Measurements from ENCODE around the gene SPRING1.
"Not testable (repeated sequence)": the region's sequence is repeated elsewhere in the genome, so short reads cannot be mapped to it uniquely, and the experiment has no call there.

SPRING1 gene

GRCh38 chr12:116766285-116766684, 28.4 kb upstream of the SPRING1 start:
- 89 to 100% methylated on average over 3 of the region's 3 CpGs for WGBS, 2 experiments (ENCODE audit: insufficient coverage in 2 of 2)
- H3K4me1 ChIP-seq (ENCODE audit: control insufficient read depth, insufficient read depth, low read length, poor library complexity, severe bottlenecking), result no peaks in the 10 kb centered on the region
- no peaks in the 10 kb centered on the region for H3K36me3 ChIP-seq (ENCODE audit: control insufficient read depth, insufficient read depth, low read length)
- H3K4me3 ChIP-seq (ENCODE audit: extremely low read depth, insufficient read depth, low read length, poor library complexity, severe bottlenecking), result no peak overlapping the region
- H3K9me3 ChIP-seq (ENCODE audit: control insufficient read depth, low read length), result no peaks in the 10 kb centered on the region
- no peak overlapping the region for H3K27ac ChIP-seq (ENCODE audit: low read depth, low read length, severe bottlenecking)

DNA sequence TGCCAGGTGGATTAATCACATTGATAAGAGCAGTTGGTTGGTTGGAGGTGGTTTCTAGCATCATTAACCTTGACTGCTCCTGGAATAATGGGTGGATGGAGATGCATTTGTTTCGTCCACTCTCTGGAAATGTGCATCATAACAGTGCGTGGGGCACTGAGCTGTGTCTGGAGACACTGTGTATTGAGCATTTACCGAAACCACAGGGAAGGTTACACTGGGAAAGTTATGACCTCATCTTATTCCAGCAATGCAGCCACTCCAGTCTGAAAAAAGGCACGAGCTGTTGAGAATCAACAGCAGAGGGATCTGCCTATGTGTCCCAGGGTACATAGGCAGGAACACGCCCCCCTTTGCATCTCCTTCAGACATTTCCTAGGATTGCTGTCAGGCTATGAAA, 27.4 kb upstream of the SPRING1 start:
- Histone ChIP-seq H3K27ac (ENCODE audit: low read depth, low read length, severe bottlenecking) (no peak overlapping the region), H3K36me3 (ENCODE audit: control insufficient read depth, insufficient read depth, low read length) (no peaks in the 10 kb centered on the region), H3K4me3 (ENCODE audit: extremely low read depth, insufficient read depth, low read length, poor library complexity, severe bottlenecking) (no peak overlapping the region), H3K9me3 (ENCODE audit: control insufficient read depth, low read length) (no peaks in the 10 kb centered on the region), H3K4me1 (ENCODE audit: control insufficient read depth, insufficient read depth, low read length, poor library complexity, severe bottlenecking) (no peaks in the 10 kb centered on the region)
- 92 to 100% methylated on average over 3 to 5 of the region's 5 CpGs for WGBS, 2 experiments (ENCODE audit: insufficient coverage in 2 of 2)

- Histone ChIP-seq H3K4me1 (ENCODE audit: control insufficient read depth, insufficient read depth, low read length, poor library complexity, severe bottlenecking) (no peaks in the 10 kb centered on the region), H3K9me3 (ENCODE audit: control insufficient read depth, low read length) (no peaks in the 10 kb centered on the region), H3K27ac (ENCODE audit: low read depth, low read length, severe bottlenecking) (no peak overlapping the region), H3K4me3 (ENCODE audit: extremely low read depth, insufficient read depth, low read length, poor library complexity, severe bottlenecking) (no peak overlapping the region), H3K36me3 (ENCODE audit: control insufficient read depth, insufficient read depth, low read length) (no peaks in the 10 kb centered on the region)
- 76 to 91% methylated on average over 4 of the region's 4 CpGs for WGBS, 2 experiments (ENCODE audit: insufficient coverage in 2 of 2)
Observed at GRCh38 chr12:116761499-116761898, 23.6 kb upstream of the SPRING1 start.

GRCh38 chr12:116760622-116761020, 22.8 kb upstream of the SPRING1 start:
- Histone ChIP-seq H3K4me1 (ENCODE audit: control insufficient read depth, insufficient read depth, low read length, poor library complexity, severe bottlenecking) (no peaks in the 10 kb centered on the region), H3K9me3 (ENCODE audit: control insufficient read depth, low read length) (no peaks in the 10 kb centered on the region), H3K4me3 (ENCODE audit: extremely low read depth, insufficient read depth, low read length, poor library complexity, severe bottlenecking) (no peak overlapping the region), H3K36me3 (ENCODE audit: control insufficient read depth, insufficient read depth, low read length) (no peaks in the 10 kb centered on the region), H3K27ac (ENCODE audit: low read depth, low read length, severe bottlenecking) (no peak overlapping the region)
- WGBS, 2 experiments (ENCODE audit: insufficient coverage in 2 of 2), result 95 to 97% methylated on average over 10 to 11 of the region's 11 CpGs

DNA sequence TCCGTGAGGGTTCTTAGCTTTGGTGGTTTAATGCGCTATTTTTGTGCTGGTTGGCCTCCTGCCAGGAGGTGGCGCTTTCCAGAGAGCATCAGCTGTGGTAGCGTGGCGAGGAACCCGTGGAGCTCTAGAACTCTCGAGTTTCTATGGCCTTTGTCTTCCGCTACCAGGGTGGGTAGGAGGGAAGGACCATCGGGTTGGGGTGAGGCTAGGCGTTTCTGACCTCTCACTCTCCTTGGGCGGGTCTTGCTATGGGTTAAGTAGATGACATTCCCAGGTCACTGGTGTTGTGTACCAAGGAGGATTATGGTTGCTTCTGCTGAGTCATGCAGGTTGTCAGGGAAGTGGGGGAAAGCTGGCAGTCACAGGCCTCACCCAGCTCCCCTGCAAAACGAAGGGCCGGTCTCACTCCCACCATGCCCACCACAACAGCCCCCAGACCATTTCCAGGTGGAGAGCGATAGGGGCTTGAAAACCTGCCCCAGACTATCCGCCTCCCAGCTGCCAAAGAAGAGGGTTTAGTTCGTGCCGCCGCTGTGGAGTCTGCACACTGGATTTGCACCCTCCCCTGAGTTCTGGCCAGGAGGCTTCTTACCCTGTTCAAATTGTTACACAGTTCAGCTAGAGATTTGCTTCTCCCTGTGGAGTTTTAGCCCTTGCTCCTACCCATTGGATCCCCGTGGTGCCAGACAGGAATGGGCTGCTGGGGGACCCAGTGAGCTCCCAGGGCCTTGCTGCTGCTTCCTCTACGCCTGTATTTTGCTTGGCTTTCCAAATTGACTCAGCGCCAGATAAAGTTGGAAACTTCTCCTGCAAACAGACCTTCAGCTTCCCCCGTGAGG, 22.1 kb upstream of the SPRING1 start:
- Histone ChIP-seq H3K9me3 (ENCODE audit: control insufficient read depth, low read length) (no peaks in the 10 kb centered on the region), H3K36me3 (ENCODE audit: control insufficient read depth, insufficient read depth, low read length) (no peaks in the 10 kb centered on the region), H3K4me1 (ENCODE audit: control insufficient read depth, insufficient read depth, low read length, poor library complexity, severe bottlenecking) (no peaks in the 10 kb centered on the region), H3K4me3 (ENCODE audit: extremely low read depth, insufficient read depth, low read length, poor library complexity, severe bottlenecking) (no peak overlapping the region), H3K27ac (ENCODE audit: low read depth, low read length, severe bottlenecking) (no peak overlapping the region)
- WGBS, 2 experiments (ENCODE audit: insufficient coverage in 2 of 2), result 89% methylated on average over 16 to 18 of the region's 22 CpGs

GRCh38 chr12:116754783-116755182, 16.9 kb upstream of the SPRING1 start:
- H3K4me1 ChIP-seq (ENCODE audit: control insufficient read depth, insufficient read depth, low read length, poor library complexity, severe bottlenecking); H3K4me3 ChIP-seq (ENCODE audit: extremely low read depth, insufficient read depth, low read length, poor library complexity, severe bottlenecking); H3K27ac ChIP-seq (ENCODE audit: low read depth, low read length, severe bottlenecking); H3K9me3 ChIP-seq (ENCODE audit: control insufficient read depth, low read length); H3K36me3 ChIP-seq (ENCODE audit: control insufficient read depth, insufficient read depth, low read length): not testable (repeated sequence)
- no CpG with 5 or more reads among the region's 1 CpG for WGBS, 2 experiments (ENCODE audit: insufficient coverage in 2 of 2)

DNA sequence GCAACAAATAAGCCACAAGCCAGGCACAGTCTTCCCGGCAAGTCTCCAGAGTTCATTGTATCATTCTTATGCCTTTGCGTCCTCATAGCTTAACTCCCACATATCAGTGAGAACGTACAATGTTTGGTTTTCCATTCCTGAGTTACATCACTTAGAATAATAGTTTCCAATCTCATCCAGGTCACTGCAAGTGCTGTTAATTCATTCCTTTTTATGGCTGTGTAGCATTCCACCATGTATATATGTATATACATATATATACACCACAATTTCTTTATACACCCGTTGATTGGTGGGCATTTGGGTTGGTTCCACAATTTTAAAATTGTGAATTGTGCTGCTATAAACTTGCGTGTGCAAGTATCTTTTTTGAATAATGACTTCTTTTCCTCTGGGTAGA, 16.2 kb upstream of the SPRING1 start:
- 80 to 84% methylated on average over 3 of the region's 5 CpGs for WGBS, 2 experiments (ENCODE audit: insufficient coverage in 2 of 2)
- H3K4me3 ChIP-seq (ENCODE audit: extremely low read depth, insufficient read depth, low read length, poor library complexity, severe bottlenecking); H3K36me3 ChIP-seq (ENCODE audit: control insufficient read depth, insufficient read depth, low read length); H3K4me1 ChIP-seq (ENCODE audit: control insufficient read depth, insufficient read depth, low read length, poor library complexity, severe bottlenecking); H3K27ac ChIP-seq (ENCODE audit: low read depth, low read length, severe bottlenecking); H3K9me3 ChIP-seq (ENCODE audit: control insufficient read depth, low read length): not testable (repeated sequence)

GRCh38 chr12:116750298-116750697, 12.4 kb upstream of the SPRING1 start:
- Histone ChIP-seq H3K4me3 (ENCODE audit: extremely low read depth, insufficient read depth, low read length, poor library complexity, severe bottlenecking) (no peak overlapping the region), H3K4me1 (ENCODE audit: control insufficient read depth, insufficient read depth, low read length, poor library complexity, severe bottlenecking) (no peaks in the 10 kb centered on the region), H3K36me3 (ENCODE audit: control insufficient read depth, insufficient read depth, low read length) (peaks cover 4% of the 10 kb centered on the region), H3K9me3 (ENCODE audit: control insufficient read depth, low read length) (no peaks in the 10 kb centered on the region), H3K27ac (ENCODE audit: low read depth, low read length, severe bottlenecking) (no peak overlapping the region)
- 85 to 91% methylated on average over 3 of the region's 4 CpGs for WGBS, 2 experiments (ENCODE audit: insufficient coverage in 2 of 2)

GRCh38 chr12:116749884-116750283, 12.0 kb upstream of the SPRING1 start:
- WGBS, 2 experiments (ENCODE audit: insufficient coverage in 2 of 2), result 95 to 97% methylated on average over 11 to 19 of the region's 26 CpGs
- Histone ChIP-seq H3K36me3 (ENCODE audit: control insufficient read depth, insufficient read depth, low read length) (peaks cover 4% of the 10 kb centered on the region), H3K9me3 (ENCODE audit: control insufficient read depth, low read length) (no peaks in the 10 kb centered on the region), H3K4me3 (ENCODE audit: extremely low read depth, insufficient read depth, low read length, poor library complexity, severe bottlenecking) (no peak overlapping the region), H3K27ac (ENCODE audit: low read depth, low read length, severe bottlenecking) (no peak overlapping the region), H3K4me1 (ENCODE audit: control insufficient read depth, insufficient read depth, low read length, poor library complexity, severe bottlenecking) (no peaks in the 10 kb centered on the region)

GRCh38 chr12:116745554-116745953, 7.7 kb upstream of the SPRING1 start:
- H3K27ac ChIP-seq (ENCODE audit: low read depth, low read length, severe bottlenecking), result no peak overlapping the region
- H3K9me3 ChIP-seq (ENCODE audit: control insufficient read depth, low read length), result no peaks in the 10 kb centered on the region
- no peaks in the 10 kb centered on the region for H3K4me1 ChIP-seq (ENCODE audit: control insufficient read depth, insufficient read depth, low read length, poor library complexity, severe bottlenecking)
- no peaks in the 10 kb centered on the region for H3K36me3 ChIP-seq (ENCODE audit: control insufficient read depth, insufficient read depth, low read length)
- no peak overlapping the region for H3K4me3 ChIP-seq (ENCODE audit: extremely low read depth, insufficient read depth, low read length, poor library complexity, severe bottlenecking)
- 95 to 100% methylated on average over 2 to 3 of the region's 4 CpGs for WGBS, 2 experiments (ENCODE audit: insufficient coverage in 2 of 2)

DNA sequence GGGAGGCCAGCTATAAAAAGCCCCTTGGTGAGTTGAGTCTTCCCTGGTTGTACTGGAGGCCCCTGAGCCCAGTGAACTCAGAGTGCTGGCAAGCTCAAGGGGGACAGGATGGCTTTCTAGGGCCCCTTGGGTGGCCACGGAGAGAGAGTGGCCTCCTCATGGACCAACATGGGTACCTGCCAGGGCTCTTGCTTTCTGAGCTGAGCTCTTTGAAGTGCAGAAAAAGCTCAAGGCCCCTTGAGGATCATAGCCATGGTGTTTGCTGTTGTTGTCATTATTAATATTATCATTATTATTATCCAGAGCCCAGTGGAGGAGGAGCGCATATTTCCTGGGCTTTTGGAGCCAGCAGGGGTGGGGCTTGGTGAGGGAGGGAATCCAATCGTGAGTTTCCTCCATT, 6.9 kb upstream of the SPRING1 start:
- no peak overlapping the region for H3K4me3 ChIP-seq (ENCODE audit: extremely low read depth, insufficient read depth, low read length, poor library complexity, severe bottlenecking)
- no peaks in the 10 kb centered on the region for H3K4me1 ChIP-seq (ENCODE audit: control insufficient read depth, insufficient read depth, low read length, poor library complexity, severe bottlenecking)
- no peaks in the 10 kb centered on the region for H3K36me3 ChIP-seq (ENCODE audit: control insufficient read depth, insufficient read depth, low read length)
- no peak overlapping the region for H3K27ac ChIP-seq (ENCODE audit: low read depth, low read length, severe bottlenecking)
- 100% methylated on average over 1 of the region's 3 CpGs for WGBS, 2 experiments (ENCODE audit: insufficient coverage in 2 of 2)
- no peaks in the 10 kb centered on the region for H3K9me3 ChIP-seq (ENCODE audit: control insufficient read depth, low read length)

Measured in mesodermal cell (in vitro differentiated cells).